Heart left ventricle (tissue), 13 donors: ENCODE results near the gene DHX9.

Experiments
- POLR2A ChIP-seq, 2 donors: fragments of 450-650 bp; IDR thresholded peaks; one replicate each; pipeline ENCODE4 v1.6.1; 2017; ENCODE audit warnings: antibody characterized with exemption in 2 of 2, mild to moderate bottlenecking in 2 of 2, moderate library complexity in 2 of 2
- TF ChIP-seq, protein P1 (sequence below), 12 donors: fragments of 200-600 bp; sonication (generic) in 4 of 12; IDR thresholded peaks; one replicate each; pipeline versions ENCODE4 v1.5.0 to v1.8.0; 2018 to 2022; ENCODE audit warnings: antibody characterized with exemption in 12 of 12, mild to moderate bottlenecking in 5 of 12
- donor health status: ischemic (EF 13 %, LVEDD 7.1; RV severe dilation, severe dysfunction).
- donor health status: DM: no; HTN: yes; CAD: no.
- donor health status: DM: no; HTN: no; CAD: no.
- donor health status: ischemic (EF 25% LVEDD 6.9; RV normal size, moderate dysfunction).
- donor health status: ischemic (EF 25% LVEDD 5.7; RV mildly dilated, moderate dysfunction).
- donor health status: ischemic (EF 35%, LVEDD 5.7; RV mildly dilated, moderate dysfunction).
- donor health status: nonischemic (EF 11% LVEDD 7.7; RV severe dilation, severe dysfunction).
- donor health status: DM: yes; HTN: yes; CAD: no.
- donor health status: PGD.
- donor health status: ischemic (EF 29% LVEDD 5.4; RV normal size, mild dysfunction).
- donor health status: nonischemic (EF 23%, LVEDD 6.1; RV moderate dilation, normal function).

DNA sequence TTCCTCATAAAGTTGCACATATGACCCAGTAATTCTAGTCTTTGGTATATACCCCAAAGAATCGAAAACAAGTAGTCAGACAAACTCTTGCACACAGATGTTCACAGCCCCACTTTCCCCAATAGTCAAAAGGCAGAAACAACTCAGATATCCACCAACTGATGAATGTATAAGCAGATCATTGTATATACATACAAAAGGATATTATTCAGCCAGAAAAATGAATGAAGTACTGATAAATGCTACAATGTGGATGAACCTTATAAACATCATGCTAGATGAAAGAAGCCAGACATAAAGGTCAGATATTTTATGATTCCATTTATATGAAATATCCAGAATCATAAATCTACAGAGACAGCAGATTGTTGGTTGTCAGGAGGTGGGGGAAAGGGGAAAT, 86.5 kb downstream of the DHX9 start:
- TF ChIP-seq, protein P1, sequence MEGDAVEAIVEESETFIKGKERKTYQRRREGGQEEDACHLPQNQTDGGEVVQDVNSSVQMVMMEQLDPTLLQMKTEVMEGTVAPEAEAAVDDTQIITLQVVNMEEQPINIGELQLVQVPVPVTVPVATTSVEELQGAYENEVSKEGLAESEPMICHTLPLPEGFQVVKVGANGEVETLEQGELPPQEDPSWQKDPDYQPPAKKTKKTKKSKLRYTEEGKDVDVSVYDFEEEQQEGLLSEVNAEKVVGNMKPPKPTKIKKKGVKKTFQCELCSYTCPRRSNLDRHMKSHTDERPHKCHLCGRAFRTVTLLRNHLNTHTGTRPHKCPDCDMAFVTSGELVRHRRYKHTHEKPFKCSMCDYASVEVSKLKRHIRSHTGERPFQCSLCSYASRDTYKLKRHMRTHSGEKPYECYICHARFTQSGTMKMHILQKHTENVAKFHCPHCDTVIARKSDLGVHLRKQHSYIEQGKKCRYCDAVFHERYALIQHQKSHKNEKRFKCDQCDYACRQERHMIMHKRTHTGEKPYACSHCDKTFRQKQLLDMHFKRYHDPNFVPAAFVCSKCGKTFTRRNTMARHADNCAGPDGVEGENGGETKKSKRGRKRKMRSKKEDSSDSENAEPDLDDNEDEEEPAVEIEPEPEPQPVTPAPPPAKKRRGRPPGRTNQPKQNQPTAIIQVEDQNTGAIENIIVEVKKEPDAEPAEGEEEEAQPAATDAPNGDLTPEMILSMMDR (IDR thresholded peaks at IDR 0.05): no peak
- TF ChIP-seq POLR2A (IDR thresholded peaks at IDR 0.05): no peak
